PC-3 (cell line): ENCODE measurements around the gene CMTM8.

Source experiments
- EZH2 ChIP-seq: fragments of 300-600 bp; sonication (generic); IDR thresholded peaks from one replicate; pipeline ENCODE4 v1.6.1; 2017; ENCODE audit warnings: antibody characterized with exemption, mild to moderate bottlenecking, low read length; ENCODE audit not compliant: unreplicated experiment
- EZH2phosphoT487 ChIP-seq: fragments of 300-600 bp; sonication (generic); IDR thresholded peaks from 2 replicates; pipeline ENCODE4 v1.6.1; 2018; ENCODE audit warnings: mild to moderate bottlenecking, antibody characterized with exemption, low read length, borderline replicate concordance
- TF ChIP-seq, protein P1 (sequence below): fragments of 300-600 bp; sonication (generic); conservative IDR thresholded peaks from 2 replicates; pipeline ENCODE4 v1.5.1; 2017; ENCODE audit warnings: antibody characterized with exemption, low read depth, mild to moderate bottlenecking, low read length

DNA sequence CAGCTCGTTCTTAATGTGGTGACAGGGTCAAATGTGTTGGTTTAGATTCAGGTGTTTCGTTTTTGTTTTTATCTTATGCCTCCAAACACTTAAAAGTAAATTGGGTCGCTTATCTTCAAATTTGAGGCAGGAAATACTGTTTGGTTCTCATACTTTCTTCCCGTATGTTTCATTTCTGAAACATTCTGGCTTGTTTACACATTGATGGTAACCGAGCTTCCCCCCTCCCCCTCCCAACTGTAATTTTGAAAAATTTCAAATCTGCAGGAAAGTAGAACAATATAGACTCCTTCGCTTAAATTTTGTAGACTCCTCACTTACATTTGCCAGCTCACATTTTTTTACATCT is 64.9 kb downstream of the CMTM8 start:
- TF ChIP-seq, protein P1, sequence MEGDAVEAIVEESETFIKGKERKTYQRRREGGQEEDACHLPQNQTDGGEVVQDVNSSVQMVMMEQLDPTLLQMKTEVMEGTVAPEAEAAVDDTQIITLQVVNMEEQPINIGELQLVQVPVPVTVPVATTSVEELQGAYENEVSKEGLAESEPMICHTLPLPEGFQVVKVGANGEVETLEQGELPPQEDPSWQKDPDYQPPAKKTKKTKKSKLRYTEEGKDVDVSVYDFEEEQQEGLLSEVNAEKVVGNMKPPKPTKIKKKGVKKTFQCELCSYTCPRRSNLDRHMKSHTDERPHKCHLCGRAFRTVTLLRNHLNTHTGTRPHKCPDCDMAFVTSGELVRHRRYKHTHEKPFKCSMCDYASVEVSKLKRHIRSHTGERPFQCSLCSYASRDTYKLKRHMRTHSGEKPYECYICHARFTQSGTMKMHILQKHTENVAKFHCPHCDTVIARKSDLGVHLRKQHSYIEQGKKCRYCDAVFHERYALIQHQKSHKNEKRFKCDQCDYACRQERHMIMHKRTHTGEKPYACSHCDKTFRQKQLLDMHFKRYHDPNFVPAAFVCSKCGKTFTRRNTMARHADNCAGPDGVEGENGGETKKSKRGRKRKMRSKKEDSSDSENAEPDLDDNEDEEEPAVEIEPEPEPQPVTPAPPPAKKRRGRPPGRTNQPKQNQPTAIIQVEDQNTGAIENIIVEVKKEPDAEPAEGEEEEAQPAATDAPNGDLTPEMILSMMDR, result no peak
- TF ChIP-seq EZH2 (no peak), EZH2phosphoT487 (no peak)
